ENCODE measurements around the gene SMIM11. TPM values are rescaled to one million over a fixed set of nuclear protein-coding genes. Genes with fewer than 3 reads are reported as not detected.

Gene SMIM11
- total and polyA plus RNA-seq, 2 of the 8 experiments (the other 6 are each of a cell fraction or from before 2014, with no cell fraction given): 1.0 to 3.2 TPM

DNA sequence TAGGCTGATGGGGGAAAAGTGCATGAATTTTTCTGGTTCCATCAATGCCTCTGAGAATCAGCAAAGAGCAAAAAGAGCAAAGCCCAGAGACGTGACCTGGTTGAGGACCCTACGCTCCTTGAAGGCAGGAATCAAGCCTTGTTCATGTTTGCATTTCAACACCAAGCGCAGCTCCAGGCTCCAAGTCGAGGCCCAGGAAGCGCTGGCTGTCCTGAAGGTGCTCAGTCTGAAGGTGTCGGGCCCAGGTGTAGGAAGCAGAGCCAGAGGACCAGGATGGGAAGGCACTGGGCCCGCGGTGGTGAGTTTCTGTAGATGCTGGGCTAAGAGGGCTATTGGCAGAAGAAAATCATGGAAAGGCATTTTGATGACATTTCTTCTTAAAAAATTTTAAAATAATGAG is 37.1 kb upstream of the SMIM11 start:
- Histone ChIP-seq H3K36me3 (ENCODE audit: control insufficient read depth in 2 of 4, insufficient read depth in 4 of 4, low read length in 3 of 4) (no peaks in the 10 kb centered on the region), H4K20me1 (replicated peaks in 1 of 2; ENCODE audit: control insufficient read depth in 1 of 2, insufficient read depth in 2 of 2, low read length in 2 of 2) (no peaks in the 10 kb centered on the region), H3K4ac (replicated peaks; ENCODE audit: insufficient read length, low read depth, low read length) (no peak overlapping the region), H4K8ac (ENCODE audit: extremely low read depth, insufficient read depth, low read length) (no peak overlapping the region), H3K27me3 (replicated peaks in 1 of 4; ENCODE audit: control insufficient read depth in 3 of 4, extremely low read depth in 1 of 4, insufficient read depth in 3 of 4, low read length in 3 of 4) (no peaks in the 10 kb centered on the region), H3K4me1 (replicated peaks in 1 of 4; ENCODE audit: control insufficient read depth in 3 of 4, insufficient read depth in 4 of 4, low read length in 3 of 4) (no peaks in the 10 kb centered on the region; a peak in 2 of 7 replicates), H3K4me3 (ENCODE audit: extremely low read depth in 1 of 4, insufficient read depth in 2 of 4, low read depth in 3 of 4, low read length in 4 of 4) (no peak overlapping the region), H2BK20ac (ENCODE audit: low read length) (no peak overlapping the region), H3K79me1 (ENCODE audit: low read depth, low read length) (no peaks in the 10 kb centered on the region), H4K91ac (replicated peaks; ENCODE audit: insufficient read length, low read length) (no peak overlapping the region), H3K9ac (replicated peaks in 1 of 4; ENCODE audit: extremely low read depth in 1 of 4, low read depth in 3 of 4, low read length in 3 of 4) (no peak overlapping the region), H4K5ac (ENCODE audit: insufficient read length, low read depth, low read length) (no peak overlapping the region), H3K9me3 (ENCODE audit: insufficient read depth in 2 of 2, low read depth in 1 of 2, low read length in 1 of 2) (no peaks in the 10 kb centered on the region), H3K14ac (ENCODE audit: insufficient read length) (no peak overlapping the region), H3K4me2 (ENCODE audit: insufficient read depth in 1 of 2, low read depth in 2 of 2, low read length in 2 of 2) (no peak overlapping the region), H3K27ac (ENCODE audit: low read depth, low read length) (no peak overlapping the region), H3K23ac (ENCODE audit: insufficient read length) (no peak overlapping the region), H2BK120ac (replicated peaks; ENCODE audit: low read depth, low read length) (no peak overlapping the region), H2BK12ac (ENCODE audit: low read depth, low read length) (no peak overlapping the region), H3K56ac (replicated peaks; ENCODE audit: insufficient read length, low read depth, low read length) (no peak overlapping the region), H3K18ac (ENCODE audit: extremely low read depth, low read length) (no peak overlapping the region), H3K23me2 (ENCODE audit: low read depth, low read length) (no peaks in the 10 kb centered on the region; the same call in 1 of the 2 replicates), H2BK15ac (ENCODE audit: low read length) (no peak overlapping the region; the same call in 1 of the 2 replicates), H2BK5ac (ENCODE audit: low read depth, low read length) (no peak overlapping the region), H3K79me2 (ENCODE audit: control insufficient read depth in 1 of 2, insufficient read depth in 2 of 2, low read length in 2 of 2) (no peaks in the 10 kb centered on the region), H2AFZ (ENCODE audit: low read length) (no peak overlapping the region), H2AK5ac (ENCODE audit: low read depth, low read length) (no peak overlapping the region)
- ChIA-PET CTCF (ENCODE audit: partially characterized antibody) (interaction anchor here (0.6 to 4.8 kb wide), 4 partner anchors 9 to 426 kb away, joined by 3 to 33 read pairs (median 4); no protein-coding TSS in a partner anchor), POLR2A (ENCODE audit: partially characterized antibody) (no interaction called here)
- no peak for FAIRE-seq
- TF ChIP-seq NRF1 (IDR thresholded peaks at IDR 0.05; ENCODE audit: low read depth, low read length) (no peak), CTBP2 (IDR thresholded peaks at IDR 0.05; ENCODE audit: borderline replicate concordance, insufficient read depth, insufficient read length, low read length) (no peak)
- TF ChIP-seq, protein P1, sequence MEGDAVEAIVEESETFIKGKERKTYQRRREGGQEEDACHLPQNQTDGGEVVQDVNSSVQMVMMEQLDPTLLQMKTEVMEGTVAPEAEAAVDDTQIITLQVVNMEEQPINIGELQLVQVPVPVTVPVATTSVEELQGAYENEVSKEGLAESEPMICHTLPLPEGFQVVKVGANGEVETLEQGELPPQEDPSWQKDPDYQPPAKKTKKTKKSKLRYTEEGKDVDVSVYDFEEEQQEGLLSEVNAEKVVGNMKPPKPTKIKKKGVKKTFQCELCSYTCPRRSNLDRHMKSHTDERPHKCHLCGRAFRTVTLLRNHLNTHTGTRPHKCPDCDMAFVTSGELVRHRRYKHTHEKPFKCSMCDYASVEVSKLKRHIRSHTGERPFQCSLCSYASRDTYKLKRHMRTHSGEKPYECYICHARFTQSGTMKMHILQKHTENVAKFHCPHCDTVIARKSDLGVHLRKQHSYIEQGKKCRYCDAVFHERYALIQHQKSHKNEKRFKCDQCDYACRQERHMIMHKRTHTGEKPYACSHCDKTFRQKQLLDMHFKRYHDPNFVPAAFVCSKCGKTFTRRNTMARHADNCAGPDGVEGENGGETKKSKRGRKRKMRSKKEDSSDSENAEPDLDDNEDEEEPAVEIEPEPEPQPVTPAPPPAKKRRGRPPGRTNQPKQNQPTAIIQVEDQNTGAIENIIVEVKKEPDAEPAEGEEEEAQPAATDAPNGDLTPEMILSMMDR (IDR thresholded peaks at IDR 0.05; ENCODE audit: control extremely low read depth in 1 of 3, insufficient read depth in 1 of 3, low read depth in 1 of 3, low read length in 3 of 3): no peak
- WGBS, 2 experiments (ENCODE audit: extremely low coverage in 1 of 2, insufficient coverage in 1 of 2, insufficient read length in 1 of 2, insufficient replicate concordance in 2 of 2, low coverage in 1 of 2, low lambda C conversion rate in 2 of 2, missing lambda C conversion rate in 1 of 2): 88% methylated on average over 8 of the region's 8 CpGs; no CpG with 5 or more reads in 1 of the 2 experiments
- DNase-seq (ENCODE audit: low read depth in 1 of 2, low spot score in 2 of 2): no peak

All from H1 (cell line).